Measurements from ENCODE around the gene OR51T1. TPM values are rescaled to one million over a fixed set of nuclear protein-coding genes. Genes with fewer than 3 reads are reported as not detected.

The OR51T1 gene
- polyA plus RNA-seq, 3 donors = not detected

DNA sequence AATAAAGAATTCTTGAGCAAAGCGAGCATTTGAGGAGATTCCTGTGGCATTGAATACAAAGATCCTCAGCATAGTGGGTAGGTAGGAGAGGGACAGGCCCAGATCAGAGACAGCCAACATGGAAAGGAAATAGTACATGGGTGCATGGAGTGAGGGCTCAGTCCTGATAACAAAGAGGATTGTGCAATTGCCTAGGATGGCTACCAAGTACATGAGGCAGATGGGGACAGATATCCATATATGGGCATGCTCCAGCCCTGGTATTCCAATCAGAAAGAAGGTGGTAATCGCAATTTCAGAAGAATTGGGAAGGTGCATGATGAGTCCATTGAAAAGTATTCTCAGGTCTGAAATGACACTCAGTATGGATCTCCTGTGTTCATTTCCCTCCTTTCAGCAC is 8.6 kb downstream of the OR51T1 start:
- no peak overlapping the region for H3K4me3 Mint-ChIP-seq
- H4K20me1 ChIP-seq (ENCODE audit: insufficient read depth, low read length) = no peaks in the 10 kb centered on the region
- H3K4me2 ChIP-seq (replicated peaks; ENCODE audit: extremely low read depth, low read length, poor library complexity, severe bottlenecking) = no peak overlapping the region
- no peaks in the 10 kb centered on the region for H3K4me1 ChIP-seq (ENCODE audit: control insufficient read depth in 1 of 2, insufficient read depth in 2 of 2, low read length in 2 of 2)
- H3K9me3 ChIP-seq (replicated peaks in 1 of 2; ENCODE audit: control insufficient read depth in 1 of 2, insufficient read depth in 1 of 2, low read length in 2 of 2) = no peaks in the 10 kb centered on the region
- no peaks in the 10 kb centered on the region for H3K36me3 Mint-ChIP-seq
- no peaks in the 10 kb centered on the region for H3K4me1 Mint-ChIP-seq
- H3K27me3 ChIP-seq (ENCODE audit: control insufficient read depth in 2 of 2, insufficient read depth in 2 of 2, low read length in 2 of 2) = no peaks in the 10 kb centered on the region
- H3K27me3 Mint-ChIP-seq (ENCODE audit: low read depth in 3 of 3) = no peaks in the 10 kb centered on the region
- intact Hi-C loops (cut with micrococcal nuclease) = no loop called here
- H3K9me3 Mint-ChIP-seq = peaks cover 0 to 2% (median 0%) of the 10 kb centered on the region in 7 donors
- H3K27ac ChIP-seq (ENCODE audit: low read depth in 1 of 2, low read length in 2 of 2) = no peak overlapping the region
- 91% methylated on average over 1 of the region's 2 CpGs for WGBS (ENCODE audit: insufficient coverage)
- no peaks in the 10 kb centered on the region for H3K36me3 ChIP-seq (replicated peaks in 1 of 2; ENCODE audit: control insufficient read depth in 1 of 2, insufficient read depth in 2 of 2, low read length in 2 of 2)
- no peak overlapping the region for H3K4me3 ChIP-seq (replicated peaks in 1 of 3; ENCODE audit: low read depth in 2 of 3, low read length in 3 of 3)
- DNase-seq = no peak
- H3K9ac ChIP-seq (ENCODE audit: insufficient read depth, low read length, poor library complexity, severe bottlenecking) = no peak overlapping the region
- H2AFZ ChIP-seq (ENCODE audit: insufficient read depth, low read depth, low read length, poor library complexity, severe bottlenecking) = no peak overlapping the region
- H3K79me2 ChIP-seq (ENCODE audit: insufficient read depth, low read length) = no peaks in the 10 kb centered on the region
- TF ChIP-seq CTCF (IDR thresholded peaks at IDR 0.05) = no peak
- H3K27ac Mint-ChIP-seq = peak overlapping the region in 1 of 7 donors; percentile 21

- intact Hi-C loops (cut with micrococcal nuclease) = no loop called here
- H3K4me1 Mint-ChIP-seq = no peaks in the 10 kb centered on the region
- Histone ChIP-seq H3K4me3 (replicated peaks in 1 of 3; ENCODE audit: low read depth in 2 of 3, low read length in 3 of 3) (no peak overlapping the region), H4K20me1 (ENCODE audit: insufficient read depth, low read length) (no peaks in the 10 kb centered on the region), H3K79me2 (ENCODE audit: insufficient read depth, low read length) (no peaks in the 10 kb centered on the region), H3K36me3 (replicated peaks in 1 of 2; ENCODE audit: control insufficient read depth in 1 of 2, insufficient read depth in 2 of 2, low read length in 2 of 2) (no peaks in the 10 kb centered on the region), H3K4me2 (replicated peaks; ENCODE audit: extremely low read depth, low read length, poor library complexity, severe bottlenecking) (no peak overlapping the region), H3K9ac (ENCODE audit: insufficient read depth, low read length, poor library complexity, severe bottlenecking) (no peak overlapping the region), H3K4me1 (ENCODE audit: control insufficient read depth in 1 of 2, insufficient read depth in 2 of 2, low read length in 2 of 2) (no peaks in the 10 kb centered on the region), H3K27ac (ENCODE audit: low read depth in 1 of 2, low read length in 2 of 2) (no peak overlapping the region), H2AFZ (ENCODE audit: insufficient read depth, low read depth, low read length, poor library complexity, severe bottlenecking) (no peak overlapping the region), H3K9me3 (replicated peaks in 1 of 2; ENCODE audit: control insufficient read depth in 1 of 2, insufficient read depth in 1 of 2, low read length in 2 of 2) (no peaks in the 10 kb centered on the region), H3K27me3 (ENCODE audit: control insufficient read depth in 2 of 2, insufficient read depth in 2 of 2, low read length in 2 of 2) (no peaks in the 10 kb centered on the region)
- no peaks in the 10 kb centered on the region for H3K36me3 Mint-ChIP-seq
- H3K27me3 Mint-ChIP-seq (ENCODE audit: low read depth in 3 of 3) = peaks cover 0 to 2% (median 0%) of the 10 kb centered on the region in 3 donors
- WGBS (ENCODE audit: insufficient coverage) = no CpG with 5 or more reads among the region's 1 CpG
- DNase-seq = no peak
- peaks cover 0 to 7% (median 0%) of the 10 kb centered on the region in 7 donors for H3K9me3 Mint-ChIP-seq
- no peak overlapping the region for H3K4me3 Mint-ChIP-seq
- no peak for TF ChIP-seq CTCF (IDR thresholded peaks at IDR 0.05)
- H3K27ac Mint-ChIP-seq = no peak overlapping the region
Observed at GRCh38 chr11:4891996-4892640, 10.4 kb downstream of the OR51T1 start.

Measured in CD14-positive monocyte (primary cell).